BJ (cell line): Measurements from ENCODE around the gene CCDC73. TPM values are rescaled to one million over a fixed set of nuclear protein-coding genes. Genes with fewer than 3 reads are reported as not detected.
"Not testable (repeated sequence)": the region's sequence is repeated elsewhere in the genome, so short reads cannot be mapped to it uniquely, and the experiment has no call there.

Experiments
- CTCF ChIA-PET: fragments of 350-600 bp; formaldehyde crosslinking; extraction: SDS; loops from one replicate; lab custom pipeline; 2021; ENCODE audit warnings: antibody characterized with exemption, inconsistent platforms; lab: Yijun Ruan, JAX
- POLR2A ChIA-PET: fragments of 300-600 bp; sonication (Branson Sonifier 250); formaldehyde crosslinking; extraction: SDS; loops from one replicate; lab custom pipeline; 2021; ENCODE audit warnings: antibody characterized with exemption; lab: Charles Lee
- DNase-seq: peaks from one replicate; pipeline ENCODE4 v3.0.0-alpha.2; 2011; ENCODE audit warnings: low read depth
- H3K27me3 ChIP-seq: 2 replicates; pipeline ENCODE4 v1.6.0; 2011; ENCODE audit warnings: low read length; ENCODE audit not compliant: control insufficient read depth, insufficient read depth
- H3K36me3 ChIP-seq: 2 replicates; pipeline ENCODE4 v1.5.1; 2011; ENCODE audit warnings: low read length; ENCODE audit not compliant: control insufficient read depth, insufficient read depth
- H3K4me3 ChIP-seq: 2 replicates; pipeline ENCODE4 v1.5.1; 2011; ENCODE audit warnings: low read depth, mild to moderate bottlenecking, control low read depth, low read length
- CTCF ChIP-seq: IDR thresholded peaks from 2 replicates; pipeline ENCODE4 v1.5.1; 2011; ENCODE audit warnings: low read depth, mild to moderate bottlenecking, control low read depth, inconsistent platforms, low read length, moderate library complexity; ENCODE audit not compliant: insufficient read depth
- polyA plus RNA-seq: library from polyadenylated mRNA; depleted of rRNA; stranded (reverse); fragments of >200 nt; gene quantifications from 2 replicates; pipeline ENCODE4 v1.2.3, GENCODE V29; 2011

Gene CCDC73
- polyA plus RNA-seq, 1 experiment = not detected

GRCh38 chr11:32829680-32830412 lies 35.4 kb upstream of the CCDC73 start, which contains the start of gene PRRG4:
Gene PRRG4, plus strand, starts transcription at chr11:32829927. Its CDS starts 603 bp downstream, at chr11:32830530.
- no peak for DNase-seq
- ChIA-PET POLR2A (interaction anchor here (0.5 kb wide), 1 partner anchor 246 kb away, joined by 3 read pairs; the partner anchor contains the start of gene EIF3M), CTCF (no interaction called here)
- TF ChIP-seq CTCF = no peak
- peak within 1 kb of the TSS; percentile 31 for H3K4me3 ChIP-seq
- H3K36me3 ChIP-seq = no peaks in the 10 kb centered on the region
- H3K27me3 ChIP-seq = peaks cover 9% of the 10 kb centered on the region; the same call in 1 of the 2 replicates

- DNase-seq = no peak
- H3K4me3 ChIP-seq = peak overlapping the region; percentile 31
- H3K27me3 ChIP-seq = peaks cover 9% of the 10 kb centered on the region; the same call in 1 of the 2 replicates
- no peak for TF ChIP-seq CTCF
- ChIA-PET CTCF (no interaction called here), POLR2A (no interaction called here)
- no peaks in the 10 kb centered on the region for H3K36me3 ChIP-seq
These were observed 34.8 kb upstream of the CCDC73 start for GRCh38 chr11:32829157-32829679.

GRCh38 chr11:32827276-32827675 lies 32.8 kb upstream of the CCDC73 start:
- peaks cover 9% of the 10 kb centered on the region; the same call in 1 of the 2 replicates for H3K27me3 ChIP-seq
- no peak for TF ChIP-seq CTCF
- POLR2A ChIA-PET = no interaction called here
- no peaks in the 10 kb centered on the region for H3K36me3 ChIP-seq
- no peak for DNase-seq
- H3K4me3 ChIP-seq = no peak overlapping the region
- CTCF ChIA-PET = no interaction called here

- CTCF ChIA-PET = interaction anchor here (0.7 to 1.6 kb wide), 2 partner anchors 17 to 18 kb away, joined by 4 to 5 read pairs; no protein-coding TSS in a partner anchor
- TF ChIP-seq CTCF = no peak
- POLR2A ChIA-PET = no interaction called here
These were observed 31.7 kb upstream of the CCDC73 start for GRCh38 chr11:32826113-32826512.

GRCh38 chr11:32823617-32824016 lies 29.2 kb upstream of the CCDC73 start:
- H3K4me3 ChIP-seq, H3K36me3 ChIP-seq, H3K27me3 ChIP-seq, DNase-seq, CTCF ChIA-PET, POLR2A ChIA-PET: not testable (repeated sequence)

More at GRCh38 chr11:32826113-32826512, 31.7 kb upstream of the CCDC73 start:
- no peak overlapping the region for H3K4me3 ChIP-seq
- DNase-seq = no peak
- H3K27me3 ChIP-seq = peaks cover 9% of the 10 kb centered on the region; the same call in 1 of the 2 replicates
- no peaks in the 10 kb centered on the region for H3K36me3 ChIP-seq
